GM18498 (cell line): ENCODE measurements around the gene HIBADH.
"Not testable (repeated sequence)": the region's sequence is repeated elsewhere in the genome, so short reads cannot be mapped to it uniquely, and the experiment has no call there.

Experiments
- ATAC-seq: cut with Tn5 transposase; IDR thresholded peaks from one replicate; pipeline ENCODE4 v1.9.1; 2021; ENCODE audit warnings: mild to moderate bottlenecking, moderate library complexity; ENCODE audit not compliant: unreplicated experiment

HIBADH gene

GRCh38 chr7:27603813-27604212 is 58.9 kb downstream of the HIBADH start:
- ATAC-seq, result no peak

DNA sequence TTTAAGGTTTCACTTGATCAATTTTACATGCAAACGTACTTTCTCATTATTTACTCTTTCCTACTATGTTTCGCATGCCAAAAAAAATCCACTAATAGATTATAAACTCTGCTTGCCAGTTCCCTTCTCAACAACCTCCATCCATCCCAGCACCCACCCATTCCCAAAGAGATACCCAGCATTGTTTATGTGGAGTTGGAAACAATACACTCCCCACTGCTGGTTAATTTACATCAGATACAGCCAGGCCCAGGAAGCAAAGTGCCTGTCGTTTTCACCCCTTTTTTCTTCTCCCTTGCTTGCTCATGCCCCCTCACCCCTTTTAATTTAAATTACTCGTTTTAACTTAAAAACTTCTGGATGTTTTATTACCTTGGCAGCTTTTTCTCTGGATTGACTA is 59.9 kb downstream of the HIBADH start:
- ATAC-seq, result no peak

- ATAC-seq, result no peak
Measured at GRCh38 chr7:27601217-27601616, 61.5 kb downstream of the HIBADH start.

GRCh38 chr7:27600247-27600646 is 62.4 kb downstream of the HIBADH start:
- no peak for ATAC-seq

- no peak for ATAC-seq
Measured at GRCh38 chr7:27595009-27595408, 67.7 kb downstream of the HIBADH start.

- no peak for ATAC-seq
Measured at GRCh38 chr7:27593226-27593625, 69.5 kb downstream of the HIBADH start.

- no peak for ATAC-seq
Measured at GRCh38 chr7:27590416-27590815, 72.3 kb downstream of the HIBADH start.

DNA sequence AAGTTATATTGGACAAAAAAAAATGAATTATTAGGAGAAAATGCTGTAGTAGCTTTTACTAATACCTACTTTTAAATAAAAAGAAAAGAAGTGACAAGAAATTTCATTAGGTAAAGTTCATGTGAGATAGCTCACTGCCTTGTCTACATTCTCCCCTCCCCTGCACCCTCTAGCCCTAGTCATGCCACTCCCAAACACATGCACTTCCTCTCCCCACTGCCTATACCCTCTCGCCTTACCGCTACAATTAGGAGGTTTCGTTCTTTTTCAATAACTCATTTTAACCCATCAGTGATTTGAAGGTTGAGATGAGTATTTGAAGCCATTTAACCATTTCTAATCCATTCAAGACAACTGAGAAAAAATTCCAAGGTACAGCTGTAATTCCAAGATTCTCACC is 75.3 kb downstream of the HIBADH start:
- peak; percentile 66 for ATAC-seq

- ATAC-seq, result peak; percentile 95
Measured at GRCh38 chr7:27586825-27587224, 75.9 kb downstream of the HIBADH start.

DNA sequence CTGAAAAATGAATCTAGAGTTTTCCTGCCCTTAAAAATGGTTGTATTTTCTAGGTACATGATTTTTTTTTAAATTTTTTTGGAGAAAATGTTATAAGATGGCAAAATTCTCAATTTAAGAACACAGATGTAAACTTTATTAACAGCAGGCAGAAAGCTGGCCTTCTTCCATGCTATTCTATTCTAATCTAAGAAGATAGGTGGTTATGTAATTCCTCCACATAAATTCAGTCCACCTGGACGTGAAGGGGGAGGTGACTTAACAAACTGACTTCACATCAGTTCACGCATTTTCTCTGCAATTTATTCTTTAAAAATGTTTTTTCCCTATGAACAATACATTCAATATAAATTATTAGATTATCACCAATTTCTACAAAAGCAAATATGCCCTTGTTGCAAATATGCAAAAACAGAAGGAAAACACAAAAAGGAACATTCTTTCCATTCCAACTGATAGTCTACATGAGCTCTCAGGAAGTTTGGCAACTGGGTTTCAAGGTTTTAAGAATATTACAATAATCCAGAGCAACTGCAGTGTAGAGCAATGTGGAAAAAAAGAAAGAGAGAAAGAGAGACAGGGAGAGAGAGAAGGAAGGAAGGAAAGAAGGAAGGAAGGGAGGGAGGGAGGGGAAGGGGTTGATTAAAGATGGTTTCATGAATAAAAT is 76.8 kb downstream of the HIBADH start:
- no peak for ATAC-seq

DNA sequence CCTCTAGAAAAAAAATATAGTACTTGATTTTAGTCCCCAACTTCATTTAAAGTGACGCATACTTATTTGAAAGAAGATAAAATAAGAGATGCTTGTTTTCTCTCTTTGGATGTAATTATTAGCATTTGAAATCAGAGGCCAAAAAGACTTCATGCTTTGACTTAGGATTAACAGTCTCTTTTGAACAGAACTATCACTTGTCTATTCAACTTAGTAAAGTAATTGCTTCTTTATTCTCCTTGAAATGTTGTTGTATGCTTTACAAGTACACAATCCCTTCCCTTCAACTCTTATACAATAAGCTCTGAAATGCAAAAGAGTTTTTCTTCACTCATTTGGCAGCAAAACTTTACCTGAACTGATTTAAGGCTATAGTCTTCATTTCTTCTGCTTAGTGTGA is 80.8 kb downstream of the HIBADH start:
- ATAC-seq, result no peak

DNA sequence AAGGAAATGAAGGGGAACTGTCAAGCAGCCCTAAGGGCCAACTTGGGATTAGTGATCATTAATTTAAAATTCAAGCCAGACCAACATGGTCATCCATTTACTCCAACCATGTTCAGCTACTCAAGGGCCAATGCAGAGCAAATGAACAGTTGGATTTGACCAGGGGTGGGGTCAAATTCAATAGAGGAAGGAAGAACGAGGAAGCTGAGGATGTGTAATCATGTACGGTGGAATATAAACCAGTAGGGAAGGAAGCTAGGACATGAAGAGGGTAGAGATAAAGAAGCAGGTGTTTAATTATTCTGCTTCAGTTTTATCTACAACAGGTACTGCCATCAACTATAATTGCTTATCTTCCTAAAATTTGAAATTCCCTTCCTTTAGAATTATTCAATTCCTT is 81.6 kb downstream of the HIBADH start:
- ATAC-seq, result no peak

GRCh38 chr7:27579565-27579964 is 83.1 kb downstream of the HIBADH start:
- no peak for ATAC-seq

DNA sequence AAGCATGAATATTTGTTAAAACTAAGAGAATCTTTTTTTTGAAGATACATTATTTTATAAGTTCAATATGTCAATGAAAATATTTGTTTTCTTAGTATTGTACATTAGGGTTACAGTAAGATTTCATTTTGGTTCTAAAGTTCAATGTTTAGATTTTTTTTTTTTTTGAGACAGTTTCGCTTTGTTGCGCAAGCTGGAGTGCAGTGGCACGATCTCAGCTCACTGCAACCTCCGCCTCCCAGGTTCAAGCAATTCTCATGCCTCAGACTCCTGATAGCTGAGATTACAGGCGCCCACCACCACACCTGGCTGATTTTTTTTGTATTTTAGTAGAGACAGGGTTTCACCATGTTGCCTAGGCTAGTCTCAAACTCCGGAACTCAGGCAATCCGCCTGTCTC is 84.5 kb downstream of the HIBADH start:
- ATAC-seq, result not testable (repeated sequence)

DNA sequence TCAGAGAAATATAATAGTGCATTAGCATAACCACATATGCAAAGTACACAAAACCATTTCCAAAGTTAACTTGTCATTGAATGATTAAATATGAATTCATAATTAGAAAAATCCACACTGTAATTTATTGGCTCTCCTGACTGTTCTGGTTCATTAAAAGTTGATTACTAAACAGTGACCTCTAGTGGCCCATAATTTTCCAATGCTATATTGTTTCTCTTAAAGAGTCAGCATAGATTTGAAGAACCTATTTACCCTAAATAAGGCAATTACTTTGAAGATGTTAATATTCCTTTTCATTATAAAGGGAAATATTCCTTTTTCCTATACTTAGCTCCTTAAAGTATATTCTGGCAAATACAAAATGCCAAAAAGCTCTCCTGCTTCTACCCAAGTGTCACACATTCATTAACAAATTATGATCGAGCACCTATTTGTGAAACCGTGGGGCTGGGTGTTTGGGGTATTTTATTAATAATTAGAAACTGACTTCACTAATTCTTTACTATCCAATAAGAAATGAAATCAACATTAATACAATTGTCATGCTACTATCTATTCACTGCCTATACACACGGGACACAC is 86.2 kb downstream of the HIBADH start:
- ATAC-seq, result no peak

DNA sequence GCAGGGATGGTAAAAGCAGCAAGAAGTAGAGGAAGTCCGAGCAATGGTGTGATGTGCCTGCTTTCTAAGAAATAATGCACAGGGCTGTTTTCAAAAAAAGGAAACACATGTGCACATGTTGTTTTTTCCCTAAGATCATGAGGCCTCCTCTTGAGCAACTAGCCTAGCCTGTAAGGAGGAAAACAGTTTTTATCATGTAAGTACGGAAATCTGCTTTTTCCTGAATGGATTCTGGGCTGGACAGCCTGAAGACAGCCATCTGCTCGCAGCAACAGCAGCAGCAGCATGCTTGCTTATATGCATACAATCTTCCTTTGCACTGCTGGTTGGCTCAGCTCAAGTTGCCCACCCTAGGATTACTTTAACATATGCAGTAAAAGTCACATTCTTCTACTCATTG is 87.1 kb downstream of the HIBADH start:
- ATAC-seq, result no peak

DNA sequence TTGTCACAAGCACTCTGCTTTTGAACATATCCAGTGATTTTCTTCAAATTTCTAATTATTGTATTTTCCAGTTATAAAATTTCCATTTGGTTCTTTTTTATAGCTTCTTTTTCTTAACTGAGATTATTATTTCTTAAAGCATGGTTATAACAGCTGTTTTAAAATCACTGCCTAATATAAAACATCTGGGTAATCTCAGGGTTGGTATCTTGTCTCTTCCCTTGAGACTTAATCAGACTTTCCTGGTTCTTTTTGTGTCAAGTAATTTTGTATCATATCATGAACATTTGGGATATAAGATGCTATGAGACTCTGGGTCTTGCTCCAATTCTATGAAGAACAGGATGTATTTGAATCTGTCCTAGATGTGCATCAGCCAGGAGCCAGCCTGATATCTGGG is 93.6 kb downstream of the HIBADH start:
- ATAC-seq, result no peak

DNA sequence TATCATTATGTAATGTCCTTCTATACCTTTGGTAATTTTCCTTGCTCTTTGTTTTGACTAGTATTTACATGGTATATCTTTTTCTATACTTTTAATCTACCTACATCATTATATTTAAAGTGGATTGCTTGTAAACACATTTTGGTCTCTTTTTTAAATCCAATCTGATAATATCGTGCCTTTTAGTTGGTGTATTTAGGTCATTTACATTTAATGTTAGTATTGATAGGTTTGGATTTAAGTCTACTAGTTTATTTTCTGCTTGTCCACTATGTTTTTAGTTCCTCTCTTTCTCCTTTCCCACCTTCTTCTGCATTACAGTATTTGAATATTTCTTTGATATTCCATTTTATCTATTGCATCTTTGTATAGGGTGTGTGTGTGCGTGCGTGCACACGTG is 95.4 kb downstream of the HIBADH start:
- no peak for ATAC-seq

- no peak for ATAC-seq
Measured at GRCh38 chr7:27564881-27565482, 97.7 kb downstream of the HIBADH start.

GRCh38 chr7:27560706-27561235 is 101.9 kb downstream of the HIBADH start:
- no peak for ATAC-seq

- no peak for ATAC-seq
Measured at GRCh38 chr7:27555670-27556069, 107.0 kb downstream of the HIBADH start.

- ATAC-seq, result no peak
Measured at GRCh38 chr7:27554826-27555225, 107.9 kb downstream of the HIBADH start.
